Epidermal melanocyte (primary cell): ENCODE data around the gene SLCO1A2.
A peak's percentile ranks its signal among the peaks of the same experiment; 100 is the strongest.

Experiments
- DNase-seq: peaks from one replicate; pipeline ENCODE4 v3.0.0; 2011; ENCODE audit warnings: low spot score; ENCODE audit not compliant: insufficient read length

SLCO1A2 gene

DNA sequence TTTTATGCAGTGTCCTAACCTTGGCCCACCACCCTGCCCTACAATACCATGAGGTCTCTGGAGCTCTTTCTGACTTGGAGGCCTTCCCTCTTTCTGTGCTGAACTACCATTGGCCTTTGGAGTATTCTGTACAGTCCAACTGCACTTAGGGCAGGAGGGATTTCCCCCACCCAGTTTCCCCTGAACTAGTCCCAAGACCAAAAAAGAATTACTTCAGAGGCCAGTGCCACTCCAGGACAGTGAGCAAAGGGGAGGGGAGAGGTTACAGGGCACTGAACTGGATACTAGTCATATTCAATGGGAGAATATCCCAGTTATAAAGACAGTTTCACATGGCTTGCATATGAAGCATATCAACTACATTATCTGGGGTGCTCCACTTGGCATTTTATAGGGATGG is 6.1 kb downstream of the SLCO1A2 start:
- DNase-seq, result no peak

DNA sequence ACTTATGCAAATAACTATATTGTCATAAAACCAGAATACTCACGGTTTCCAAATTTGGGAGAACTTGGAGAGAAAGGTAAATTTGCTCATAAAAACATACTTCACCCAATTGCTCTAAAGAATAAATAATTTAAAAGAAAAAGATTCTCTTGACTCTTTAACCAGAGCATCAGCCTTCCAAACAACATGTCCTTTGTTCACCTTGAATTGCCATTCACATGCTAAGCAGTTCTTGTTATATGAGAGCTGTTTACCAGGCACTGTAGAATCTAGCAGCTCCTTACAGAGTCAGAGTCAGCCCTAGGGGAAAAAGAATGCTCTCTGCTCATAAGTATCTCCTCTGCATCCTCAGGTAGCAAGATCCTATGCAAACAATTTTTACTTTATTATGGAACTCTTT is 10.2 kb downstream of the SLCO1A2 start:
- no peak for DNase-seq

DNA sequence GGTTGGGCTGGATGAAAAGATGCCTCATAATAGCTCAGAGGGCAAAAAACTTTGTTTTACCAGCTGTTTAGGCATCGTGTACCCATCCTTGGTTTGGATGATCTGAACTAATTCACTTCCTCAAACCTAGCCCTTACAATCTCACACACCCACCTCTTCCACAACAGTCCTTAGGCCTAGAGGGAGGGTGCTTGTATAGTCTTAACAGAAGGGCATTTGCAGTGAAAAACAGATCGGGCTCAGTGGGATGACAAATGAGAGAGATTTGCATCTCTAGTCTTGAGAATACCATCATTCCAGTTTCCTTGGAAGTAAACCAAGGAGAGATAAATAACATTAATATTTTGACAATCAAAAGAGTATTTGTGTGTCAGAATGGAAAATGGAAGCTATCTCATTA is 11.0 kb downstream of the SLCO1A2 start:
- DNase-seq, result no peak

DNA sequence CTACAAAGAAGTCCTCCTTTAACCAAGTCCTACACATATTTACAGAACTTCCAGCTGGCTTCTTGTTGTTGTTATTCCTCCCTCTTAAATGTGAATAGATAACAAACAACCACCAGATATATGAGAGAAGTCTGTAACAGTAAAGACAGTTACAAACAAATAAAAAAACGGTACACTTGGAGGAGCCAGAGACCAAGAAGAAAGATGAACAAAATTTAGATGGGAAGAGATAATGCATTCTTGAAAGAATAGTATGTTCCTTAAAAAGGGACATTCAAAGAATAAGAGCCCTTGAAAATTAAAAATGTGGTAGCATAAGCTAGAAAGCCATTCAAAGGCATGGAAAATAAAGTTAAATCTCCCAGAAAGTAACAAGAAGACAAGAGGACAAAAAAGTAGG is 25.9 kb downstream of the SLCO1A2 start:
- no peak for DNase-seq

DNA sequence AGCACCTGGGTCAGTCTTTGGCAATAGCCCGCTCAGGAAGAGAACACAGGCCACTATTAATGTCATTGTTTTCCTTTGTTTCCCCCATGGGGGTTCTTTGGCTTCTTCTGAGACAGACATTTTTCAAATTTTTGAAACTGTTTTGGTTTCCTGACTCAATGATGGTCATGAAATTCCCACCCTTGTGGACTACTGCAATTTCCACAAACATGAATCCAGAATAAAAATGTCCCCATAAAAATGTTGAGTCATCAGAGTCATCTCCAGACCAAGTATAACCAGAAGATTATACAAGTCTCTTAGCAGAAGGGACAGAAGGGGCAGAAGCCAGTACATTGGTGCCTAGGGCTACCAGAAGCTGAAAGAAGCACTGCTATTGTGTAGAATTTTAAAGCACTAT is 29.1 kb downstream of the SLCO1A2 start:
- DNase-seq, result no peak

DNA sequence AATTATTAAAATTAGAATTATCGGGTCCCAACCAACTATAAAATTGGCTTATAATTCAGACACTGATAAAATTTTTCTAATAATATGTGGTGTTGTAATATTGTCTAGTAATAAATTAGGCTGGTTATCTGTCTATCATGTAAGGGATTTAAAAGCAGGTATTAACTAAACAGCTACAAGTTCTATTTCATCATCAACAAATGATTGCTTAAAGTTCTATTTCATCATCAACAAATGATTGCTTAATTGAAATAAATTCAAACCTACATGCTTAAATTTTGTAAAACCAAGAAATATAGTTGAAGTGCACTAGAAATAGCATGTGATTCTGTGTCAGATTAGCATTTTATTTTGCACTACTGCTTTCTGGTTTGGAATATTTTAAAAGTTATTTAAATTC is 34.1 kb downstream of the SLCO1A2 start:
- no peak for DNase-seq

DNA sequence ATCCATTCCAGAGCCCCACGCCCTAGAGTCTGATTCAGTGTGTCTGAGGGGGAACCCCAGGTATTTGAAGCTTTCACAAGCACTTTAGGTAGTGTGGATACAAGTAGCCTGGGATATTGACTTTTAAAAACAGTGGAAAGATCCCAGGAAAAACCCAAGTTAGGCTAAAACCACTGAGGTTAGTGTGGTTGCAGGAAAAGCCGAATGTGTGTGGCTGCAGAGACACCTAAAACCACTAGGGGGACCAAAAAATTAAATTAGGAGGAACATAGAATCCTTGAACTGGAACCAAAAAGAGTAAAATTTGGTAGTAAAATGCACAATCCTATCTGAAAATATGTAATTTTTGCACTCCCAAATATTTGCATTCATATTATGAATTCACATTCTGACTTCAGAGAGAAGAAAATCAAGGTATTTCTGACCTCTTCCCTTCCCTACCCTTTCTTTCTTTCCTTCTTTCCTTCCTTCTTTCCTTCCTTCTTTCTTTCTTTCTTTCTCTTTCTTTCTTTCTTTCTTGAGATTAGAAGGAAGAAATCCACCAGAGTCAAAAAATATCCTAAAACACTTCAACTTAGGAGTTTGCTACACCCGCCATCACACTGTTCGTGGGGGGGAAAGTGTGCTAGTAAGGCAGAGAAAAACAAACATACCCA is 37.8 kb downstream of the SLCO1A2 start:
- DNase-seq, result no peak

DNA sequence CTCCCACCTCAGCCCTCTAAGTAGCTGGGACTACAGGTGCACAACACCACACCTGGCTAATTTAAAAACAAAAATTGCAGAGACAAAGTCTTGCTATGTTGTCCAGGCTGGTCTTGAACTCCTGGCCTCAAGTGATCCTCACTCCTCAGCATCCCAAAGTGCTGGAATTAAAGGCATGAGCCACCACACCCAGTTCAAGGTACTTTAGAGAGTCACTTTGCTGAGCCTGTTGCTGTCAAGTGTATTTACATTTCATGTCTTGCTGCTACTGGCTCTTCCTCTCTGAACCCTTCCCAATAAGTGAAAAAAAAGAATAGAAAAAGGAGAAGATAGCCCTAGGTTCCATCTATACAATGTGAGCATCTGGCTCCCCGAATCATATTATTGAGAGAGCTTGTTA is 38.4 kb downstream of the SLCO1A2 start:
- DNase-seq, result no peak

DNA sequence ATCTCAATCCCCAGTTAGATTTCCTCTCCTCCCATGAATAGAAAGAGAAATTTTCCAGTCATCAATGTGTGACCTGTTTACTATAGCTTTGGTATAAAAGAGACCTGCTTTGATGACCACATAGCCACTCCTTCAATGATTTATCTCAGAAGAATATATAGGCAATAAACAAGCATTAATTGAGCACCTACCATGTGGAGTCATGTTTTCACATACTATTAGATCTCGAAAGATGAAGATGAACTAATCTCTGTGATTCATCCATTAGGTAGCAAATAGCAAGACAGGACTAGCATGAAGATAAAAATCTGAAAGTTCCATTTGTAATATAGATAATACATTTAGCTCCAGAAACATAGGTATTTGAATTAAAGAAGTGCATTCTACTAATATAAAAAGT is 40.5 kb downstream of the SLCO1A2 start:
- DNase-seq, result no peak

DNA sequence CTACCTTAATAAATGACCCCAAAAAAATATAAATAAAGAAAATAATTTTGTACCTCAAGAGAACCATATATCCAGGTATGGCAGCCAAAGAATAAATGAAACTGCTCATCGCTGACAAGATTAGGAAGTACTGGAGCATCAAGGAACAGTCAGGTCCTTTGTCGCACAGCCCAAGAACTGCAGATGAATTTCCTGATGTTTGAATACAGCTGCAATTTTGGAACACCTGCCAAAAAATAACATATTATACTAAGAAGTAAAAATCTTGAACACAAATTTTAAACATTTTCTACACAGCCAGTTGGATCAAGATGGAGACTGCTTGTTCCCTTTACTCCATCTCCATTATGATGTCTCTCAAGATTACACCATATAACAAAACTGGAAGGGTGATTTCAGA is 42.6 kb downstream of the SLCO1A2 start:
- DNase-seq, result no peak

DNA sequence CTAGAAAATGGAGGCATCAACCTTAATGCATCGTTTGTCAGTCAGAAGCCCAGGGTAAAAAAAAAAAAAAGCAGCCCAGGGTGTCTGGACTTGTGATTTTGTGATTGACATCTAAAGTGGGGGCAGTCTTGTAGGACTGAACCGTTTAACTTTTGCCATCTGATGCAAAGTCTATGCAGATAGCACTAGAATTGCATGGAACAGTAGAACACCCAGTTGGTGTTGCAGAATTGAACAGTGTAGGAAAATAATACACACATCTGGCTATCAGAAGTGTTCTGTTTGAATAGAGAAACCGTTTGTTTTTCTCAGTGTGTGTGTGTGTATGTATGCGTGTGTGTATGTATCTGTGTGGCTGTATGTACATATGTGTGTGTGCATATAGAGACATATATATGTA is 45.0 kb downstream of the SLCO1A2 start:
- no peak for DNase-seq

DNA sequence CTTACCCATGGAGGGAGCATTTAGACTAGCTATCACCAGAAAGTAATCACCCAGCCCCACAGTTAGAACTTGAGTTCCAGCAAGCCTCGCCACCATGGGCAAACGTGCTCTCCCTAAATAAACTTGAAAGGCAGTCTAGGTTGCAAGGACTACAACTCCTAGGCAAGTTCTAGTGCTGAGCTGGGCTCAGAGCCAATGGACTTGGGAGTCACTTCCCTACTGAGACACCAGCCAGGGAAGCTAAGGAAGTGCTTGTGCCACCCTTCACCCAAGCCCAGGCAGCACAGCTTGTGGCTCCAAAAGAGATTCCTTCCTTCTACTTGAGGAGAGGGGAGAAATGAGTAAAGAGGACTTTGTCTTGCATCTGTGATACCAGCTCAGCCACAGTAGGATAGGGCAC is 57.9 kb downstream of the SLCO1A2 start:
- DNase-seq, result no peak

DNA sequence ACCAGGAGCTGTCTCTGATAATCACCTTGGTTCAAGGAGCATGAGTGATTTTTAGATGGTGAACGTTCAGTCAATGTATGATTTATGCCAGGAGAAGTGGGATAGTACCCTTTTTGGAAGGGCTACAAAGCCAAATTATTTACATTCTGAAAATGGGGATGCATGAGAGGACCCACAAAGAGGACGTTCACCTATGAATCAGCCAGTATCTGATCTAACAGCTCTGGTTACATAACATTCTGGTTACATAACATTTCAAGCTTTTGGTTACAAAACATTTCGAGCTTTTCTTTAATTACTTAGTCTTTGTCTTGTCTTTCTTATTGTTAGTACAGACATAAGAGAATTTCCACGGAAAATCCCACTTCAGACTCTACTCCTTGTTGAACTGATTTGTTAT is 68.8 kb downstream of the SLCO1A2 start:
- no peak for DNase-seq

DNA sequence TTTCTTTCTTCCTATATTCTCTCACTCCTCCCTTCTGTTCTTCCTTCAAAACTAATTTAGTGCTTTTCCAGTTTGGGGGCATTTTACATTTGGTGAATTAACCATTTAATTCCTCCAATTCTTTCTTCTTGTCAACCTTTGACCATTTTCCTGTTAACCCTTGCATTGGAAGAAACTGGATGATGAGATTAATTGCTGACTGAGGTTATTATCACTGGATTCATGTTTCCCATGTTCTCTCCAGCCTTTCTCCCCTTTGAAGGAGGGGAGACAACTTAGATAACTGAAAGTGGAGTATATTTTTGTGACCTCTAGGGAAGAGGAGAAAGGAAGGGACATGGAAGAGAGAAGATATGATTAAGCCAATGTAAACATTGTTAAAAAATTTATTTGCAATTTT is 70.5 kb downstream of the SLCO1A2 start:
- DNase-seq, result no peak

DNA sequence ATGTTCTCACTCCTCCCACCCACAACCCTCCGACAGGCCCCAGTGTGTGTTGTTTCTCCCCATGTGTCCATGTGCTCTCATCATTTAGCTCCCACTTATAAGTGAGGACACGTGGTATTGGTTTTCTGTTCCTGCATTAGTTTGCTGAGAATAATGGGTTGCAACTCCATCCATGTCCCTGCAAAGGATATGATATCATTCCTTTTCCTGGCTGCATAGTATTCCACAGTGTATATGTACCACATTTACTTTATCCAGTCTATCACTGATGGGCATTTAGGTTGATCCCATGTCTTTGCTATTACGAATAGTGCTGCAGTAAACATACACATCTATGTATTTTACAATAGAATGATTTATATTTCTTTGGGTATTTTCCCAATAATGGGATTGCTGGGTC is 77.5 kb downstream of the SLCO1A2 start:
- DNase-seq, result no peak

DNA sequence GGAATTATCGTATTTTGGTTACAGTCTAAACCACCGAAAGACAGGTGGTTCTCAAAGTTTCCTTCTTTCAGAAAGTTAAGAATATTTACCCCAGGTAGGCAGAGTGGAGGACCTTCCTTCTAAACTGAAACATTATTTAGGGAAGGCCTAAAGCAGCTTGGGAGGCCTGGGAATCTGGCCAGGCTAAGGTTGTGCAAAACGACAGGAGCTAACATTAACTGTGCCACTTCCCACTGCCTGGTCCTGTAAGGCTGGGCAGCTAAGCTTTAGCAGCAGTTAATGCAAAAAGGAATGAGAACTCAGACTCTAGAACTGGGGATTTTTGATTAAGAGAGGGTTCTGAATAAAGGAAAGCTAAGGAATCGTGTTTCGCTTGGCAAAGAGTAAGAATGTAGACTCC is 82.6 kb downstream of the SLCO1A2 start:
- DNase-seq, result no peak

DNA sequence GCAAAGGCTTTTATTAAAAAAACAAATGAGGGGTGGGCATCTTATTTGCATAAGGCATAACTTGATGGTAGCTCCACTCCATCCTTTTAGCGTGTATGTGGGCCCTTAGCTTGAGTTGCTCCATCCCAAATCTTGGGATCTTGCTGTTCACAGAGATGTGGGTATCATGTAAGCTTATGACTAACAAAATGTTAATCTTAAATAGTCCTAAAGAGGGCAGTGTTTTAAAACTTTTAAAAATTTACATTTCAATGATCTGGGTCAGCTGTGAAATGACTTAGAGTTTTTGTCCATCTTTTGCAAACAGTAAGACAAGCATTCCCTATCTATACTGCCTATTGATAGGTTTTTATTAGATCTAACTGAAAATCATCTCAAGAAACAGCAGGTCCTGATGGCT is 86.0 kb downstream of the SLCO1A2 start:
- DNase-seq, result peak; percentile 24

DNA sequence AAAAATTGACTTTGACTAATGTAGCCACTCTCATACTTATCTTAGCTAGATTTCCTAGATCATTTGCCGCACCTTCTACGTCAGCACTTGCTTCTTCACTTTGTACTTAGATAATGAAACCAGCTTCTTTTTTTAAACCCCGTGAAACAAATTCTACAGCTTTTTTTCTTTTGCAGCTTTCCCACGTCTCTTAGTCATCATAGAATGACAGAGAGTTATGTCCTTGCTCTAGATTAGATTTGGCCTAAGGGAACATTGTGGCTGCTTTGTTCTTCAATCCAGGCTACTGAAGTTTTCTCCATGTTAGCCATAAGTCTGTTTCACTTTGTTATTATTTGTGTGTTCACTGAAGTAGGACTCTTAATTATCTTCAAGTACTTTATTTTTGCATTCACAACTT is 94.9 kb downstream of the SLCO1A2 start:
- no peak for DNase-seq

DNA sequence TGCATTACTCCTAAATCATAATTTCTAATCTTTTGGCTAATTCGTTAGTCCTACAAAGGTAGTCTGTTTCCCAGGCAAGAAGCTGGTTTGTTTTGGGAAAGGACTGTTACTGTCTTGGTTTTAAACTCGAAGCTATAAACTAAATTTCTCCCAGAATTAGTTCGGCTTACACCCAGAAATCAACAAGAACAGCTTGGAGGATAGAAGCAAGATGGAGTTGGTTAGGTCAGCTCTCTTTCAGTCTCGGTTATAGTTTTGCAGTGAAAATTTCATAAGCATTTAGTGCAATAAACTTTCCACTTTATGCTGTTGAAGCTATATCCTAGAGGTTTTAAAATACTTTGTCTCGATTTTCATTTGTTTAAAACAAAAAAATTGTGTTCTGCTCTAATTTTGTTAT is 100.3 kb downstream of the SLCO1A2 start:
- DNase-seq, result no peak

DNA sequence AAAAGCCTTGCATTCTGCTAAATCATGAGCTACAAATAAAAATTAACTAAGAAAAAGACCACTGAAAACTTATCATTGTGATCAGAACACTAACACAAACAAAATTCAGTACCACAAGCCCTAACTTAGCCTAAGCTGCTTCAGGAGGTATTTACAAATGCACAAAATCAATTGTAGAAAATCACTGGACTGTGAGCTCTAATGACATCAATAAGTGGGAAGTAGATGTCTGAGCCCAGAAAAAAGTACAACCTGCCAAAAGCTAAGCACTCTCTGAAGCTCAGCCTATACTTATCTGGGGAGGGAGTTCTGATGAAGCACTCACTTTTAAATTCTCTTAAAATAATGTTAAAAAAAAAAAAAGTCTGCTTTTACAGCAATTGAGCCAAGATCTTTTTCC is 110.8 kb downstream of the SLCO1A2 start:
- no peak for DNase-seq

DNA sequence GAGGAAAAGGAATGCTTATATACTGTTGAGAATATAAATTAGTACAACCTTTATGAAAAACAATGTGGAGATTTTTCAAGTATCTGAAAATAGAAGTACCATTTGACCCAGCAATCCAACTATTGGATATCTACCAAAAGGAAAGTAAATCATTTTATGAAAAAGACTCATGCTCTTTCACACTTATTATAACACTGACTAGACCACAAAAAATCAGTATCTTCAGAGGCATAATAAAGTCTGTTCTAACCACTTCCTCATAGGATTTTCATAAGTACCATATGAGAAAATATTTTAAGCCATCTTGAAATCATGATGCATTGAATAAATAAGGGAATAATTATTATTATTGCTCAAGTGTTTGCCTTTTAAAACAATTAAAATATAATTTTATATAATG is 112.9 kb downstream of the SLCO1A2 start:
- DNase-seq, result no peak

DNA sequence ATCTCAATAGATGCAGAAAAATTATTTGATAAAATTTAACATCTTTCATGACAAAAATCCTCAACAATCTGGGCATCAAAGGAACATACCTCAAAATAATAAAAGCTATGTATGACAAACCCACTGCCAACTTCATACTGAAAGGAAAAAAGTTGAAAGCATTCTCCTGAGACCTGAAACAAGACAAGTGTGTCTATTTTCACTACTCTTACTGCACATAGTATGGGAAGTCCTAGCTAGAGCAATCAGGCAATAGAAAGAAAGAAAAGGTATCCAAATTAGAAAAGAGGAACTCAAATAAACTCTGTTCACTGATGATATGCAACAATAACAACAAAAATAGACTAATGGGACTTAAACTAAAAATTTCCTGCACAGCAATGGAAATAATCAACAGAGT is 113.6 kb downstream of the SLCO1A2 start:
- DNase-seq, result no peak

DNA sequence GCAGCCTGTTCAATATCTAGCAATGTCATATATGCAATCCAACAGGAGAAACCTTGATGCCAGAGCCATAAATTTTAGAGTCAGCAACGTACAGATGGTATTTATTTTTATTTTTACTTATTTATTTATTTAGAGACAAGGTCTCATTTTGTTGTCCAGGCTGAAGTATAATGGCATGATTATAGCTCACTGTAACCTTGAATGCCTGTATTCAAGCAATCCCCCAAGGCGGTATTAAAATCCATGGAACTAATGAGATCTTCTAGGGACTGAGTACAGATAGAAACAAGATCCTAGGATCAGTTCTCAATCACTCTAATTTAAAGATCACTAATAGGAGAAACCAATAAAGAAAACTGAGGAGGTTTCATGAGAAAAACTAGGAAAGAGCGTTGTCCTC is 114.5 kb downstream of the SLCO1A2 start:
- DNase-seq, result peak; percentile 22

DNA sequence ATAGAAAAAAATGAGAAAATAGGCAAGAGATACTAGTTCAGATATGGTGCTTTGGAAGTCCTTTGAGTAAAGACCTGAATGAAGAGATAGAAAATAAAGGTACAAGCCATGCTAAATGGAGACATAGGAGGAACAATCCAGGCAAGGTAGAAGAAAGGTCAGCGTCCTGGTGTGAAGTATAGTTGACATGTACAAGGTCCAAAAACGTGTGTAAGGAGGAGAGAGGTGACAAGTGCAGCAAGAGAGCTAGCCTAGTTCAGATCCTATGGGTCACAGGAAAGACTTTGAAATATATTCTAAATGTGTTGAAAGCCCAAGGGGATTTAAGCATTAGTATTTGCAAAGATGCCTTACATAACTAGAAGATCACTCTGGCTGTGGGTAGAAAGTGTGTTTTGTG is 115.5 kb downstream of the SLCO1A2 start:
- no peak for DNase-seq
